Mucosa of descending colon (tissue), 3 donors: ENCODE results near the gene PANK3. TPM values are rescaled to one million over a fixed set of nuclear protein-coding genes. Genes with fewer than 3 reads are reported as not detected.

Experiments
- ATAC-seq: fragments of 200-7000 bp; cut with Tn5 transposase; one replicate; pipeline ENCODE4 v1.9.1; 2020; ENCODE audit warnings: mild to moderate bottlenecking, moderate library complexity
- DNase-seq, 3 donors: peaks; one replicate each; pipeline ENCODE4 v3.0.0-alpha.2; 2020
- H3K36me3 ChIP-seq: fragments of 200-600 bp; one replicate; pipeline ENCODE4 v1.8.0; 2021; ENCODE audit warnings: low read depth, mild to moderate bottlenecking
- H3K4me1 ChIP-seq: fragments of 200-600 bp; one replicate; pipeline ENCODE4 v1.8.0; 2021; ENCODE audit warnings: low read depth, mild to moderate bottlenecking
- H3K4me3 ChIP-seq: fragments of 200-600 bp; one replicate; pipeline ENCODE4 v1.8.0; 2021; ENCODE audit warnings: mild to moderate bottlenecking
- H3K9me3 ChIP-seq: fragments of 200-600 bp; one replicate; pipeline ENCODE4 v1.8.0; 2021; ENCODE audit warnings: mild to moderate bottlenecking
- intact Hi-C, 2 donors: fragments of 100-400 bp; cut with DNase I in 1 of 2; cut with micrococcal nuclease in 1 of 2; formaldehyde crosslinking; loops; one replicate each; pipeline versions ENCODE4 v1.11.0 to v1.11.1; 2022; cut with DNase I, micrococcal nuclease
- total RNA-seq, 3 donors: library from RNA; stranded (reverse); fragmentation: NEBNext Ultra II Directional in 2 of 3; extraction: Animal tissue kit (Norgen Biotek cat#: 25700) in 2 of 3; gene quantifications; one replicate each; pipeline versions ENCODE4 v1.2.1 to v1.2.4, GENCODE V29; 2021 to 2023
- TF ChIP-seq, protein P1 (sequence below): fragments of 200-600 bp; IDR thresholded peaks from one replicate; pipeline ENCODE4 v1.8.0; 2022; ENCODE audit warnings: antibody characterized with exemption, mild to moderate bottlenecking
- donor health status: DM: no; HTN: no; CAD: no; lungs with moderate emphysema.
- donor health status: DM: no; HTN: no; CAD: no.
- donor health status: DM: no; HTN: yes; CAD: no.

The PANK3 gene
- total RNA-seq, 3 donors from 2014 or later = 80.7 to 147 (median 125) TPM

- ATAC-seq (no peak), DNase-seq (no peak)
- H3K4me3 ChIP-seq = no peak overlapping the region
- no peaks in the 10 kb centered on the region for H3K36me3 ChIP-seq
- intact Hi-C loops = no loop called here
- H3K4me1 ChIP-seq = no peaks in the 10 kb centered on the region
- no peaks in the 10 kb centered on the region for H3K9me3 ChIP-seq
- TF ChIP-seq, protein P1, sequence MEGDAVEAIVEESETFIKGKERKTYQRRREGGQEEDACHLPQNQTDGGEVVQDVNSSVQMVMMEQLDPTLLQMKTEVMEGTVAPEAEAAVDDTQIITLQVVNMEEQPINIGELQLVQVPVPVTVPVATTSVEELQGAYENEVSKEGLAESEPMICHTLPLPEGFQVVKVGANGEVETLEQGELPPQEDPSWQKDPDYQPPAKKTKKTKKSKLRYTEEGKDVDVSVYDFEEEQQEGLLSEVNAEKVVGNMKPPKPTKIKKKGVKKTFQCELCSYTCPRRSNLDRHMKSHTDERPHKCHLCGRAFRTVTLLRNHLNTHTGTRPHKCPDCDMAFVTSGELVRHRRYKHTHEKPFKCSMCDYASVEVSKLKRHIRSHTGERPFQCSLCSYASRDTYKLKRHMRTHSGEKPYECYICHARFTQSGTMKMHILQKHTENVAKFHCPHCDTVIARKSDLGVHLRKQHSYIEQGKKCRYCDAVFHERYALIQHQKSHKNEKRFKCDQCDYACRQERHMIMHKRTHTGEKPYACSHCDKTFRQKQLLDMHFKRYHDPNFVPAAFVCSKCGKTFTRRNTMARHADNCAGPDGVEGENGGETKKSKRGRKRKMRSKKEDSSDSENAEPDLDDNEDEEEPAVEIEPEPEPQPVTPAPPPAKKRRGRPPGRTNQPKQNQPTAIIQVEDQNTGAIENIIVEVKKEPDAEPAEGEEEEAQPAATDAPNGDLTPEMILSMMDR = no peak
These were observed 16.9 kb downstream of the PANK3 start for GRCh38 chr5:168562279-168562678.

GRCh38 chr5:168557389-168557788 is 21.8 kb downstream of the PANK3 start:
- H3K4me3 ChIP-seq = no peak overlapping the region
- H3K4me1 ChIP-seq = no peaks in the 10 kb centered on the region
- no peaks in the 10 kb centered on the region for H3K9me3 ChIP-seq
- no peak for ATAC-seq
- intact Hi-C loops = no loop called here
- H3K36me3 ChIP-seq = no peaks in the 10 kb centered on the region
- DNase-seq = no peak
- TF ChIP-seq, protein P1 = no peak

DNA sequence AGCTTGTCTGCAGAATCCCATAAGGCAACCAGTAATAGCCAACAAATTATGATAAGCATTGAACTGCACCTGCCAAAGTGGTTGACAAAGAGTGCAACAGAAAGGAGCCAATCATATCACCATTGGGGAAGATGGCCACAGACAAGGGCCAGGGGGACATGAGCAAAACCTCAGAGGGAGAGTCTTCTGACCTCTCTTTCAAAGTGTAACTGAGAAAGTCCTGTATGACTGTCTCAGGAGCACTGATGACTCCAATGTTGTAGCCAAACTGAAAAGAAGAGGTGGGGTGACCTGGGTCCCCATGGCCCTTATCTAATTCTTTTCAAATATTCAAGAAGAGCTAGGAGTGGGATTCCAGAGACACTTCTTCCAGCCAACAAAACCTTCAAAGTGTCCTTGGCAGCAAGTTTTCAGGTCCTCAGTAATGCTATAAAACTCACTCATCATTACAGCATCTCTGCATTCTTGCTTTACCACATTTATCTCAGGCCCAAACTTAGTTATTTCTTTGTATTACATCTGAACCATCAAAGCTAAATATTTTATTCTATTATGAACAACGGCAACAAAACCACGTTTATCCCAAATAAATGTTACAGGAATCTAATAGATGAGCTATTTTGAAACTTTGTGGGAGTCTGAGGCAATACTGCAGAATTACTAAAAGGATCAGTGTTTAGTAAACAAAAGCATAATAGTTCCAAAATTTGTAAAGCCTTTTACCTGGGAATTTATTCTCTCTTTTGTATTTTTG is 25.6 kb downstream of the PANK3 start:
- DNase-seq = no peak

DNA sequence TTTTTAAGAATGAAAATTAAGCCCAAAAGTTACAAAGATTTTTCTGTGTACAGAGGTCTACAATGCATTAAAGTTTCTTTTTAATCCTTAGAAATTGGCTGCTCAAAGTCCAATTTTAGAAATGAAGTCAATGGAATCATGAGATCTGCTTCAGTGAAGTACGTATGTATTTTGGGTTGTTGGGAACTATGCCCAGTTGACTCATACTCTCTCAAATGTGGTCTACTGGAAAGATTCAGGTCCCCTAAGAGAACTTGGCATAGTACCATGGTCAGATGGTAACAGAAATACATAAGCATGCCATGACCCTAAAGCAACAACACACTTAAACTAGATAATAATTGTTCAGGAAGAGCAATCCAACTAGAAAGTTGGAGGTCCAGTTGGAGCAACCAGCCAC is 27.0 kb downstream of the PANK3 start:
- ATAC-seq (no peak), DNase-seq (no peak)
- Histone ChIP-seq H3K36me3 (no peaks in the 10 kb centered on the region), H3K4me3 (no peak overlapping the region), H3K9me3 (no peaks in the 10 kb centered on the region), H3K4me1 (no peaks in the 10 kb centered on the region)
- TF ChIP-seq, protein P1 = no peak
- intact Hi-C loops = no loop called here

More for the DNA sequence above, 25.6 kb downstream of the PANK3 start:
- no peak for ATAC-seq
- TF ChIP-seq, protein P1 = no peak
- H3K36me3 ChIP-seq = no peaks in the 10 kb centered on the region
- no peak overlapping the region for H3K4me3 ChIP-seq
- H3K4me1 ChIP-seq = no peaks in the 10 kb centered on the region
- H3K9me3 ChIP-seq = no peaks in the 10 kb centered on the region
- intact Hi-C loops = no loop called here

GRCh38 chr5:168550656-168551055 is 28.5 kb downstream of the PANK3 start:
- ATAC-seq = no peak
- Histone ChIP-seq H3K36me3 (no peaks in the 10 kb centered on the region), H3K4me3 (no peak overlapping the region), H3K4me1 (no peaks in the 10 kb centered on the region), H3K9me3 (no peaks in the 10 kb centered on the region)
- intact Hi-C loops = no loop called here
- TF ChIP-seq, protein P1 = no peak
- DNase-seq = no peak
